Measurements from ENCODE around the gene AMBP. TPM values are rescaled to one million over a fixed set of nuclear protein-coding genes. Genes with fewer than 3 reads are reported as not detected.

Gene AMBP
- total and polyA plus RNA-seq, 2 of the 13 experiments (the other 11 are each of a cell fraction or from before 2014, with no cell fraction given): 1,510 to 2,580 TPM

DNA sequence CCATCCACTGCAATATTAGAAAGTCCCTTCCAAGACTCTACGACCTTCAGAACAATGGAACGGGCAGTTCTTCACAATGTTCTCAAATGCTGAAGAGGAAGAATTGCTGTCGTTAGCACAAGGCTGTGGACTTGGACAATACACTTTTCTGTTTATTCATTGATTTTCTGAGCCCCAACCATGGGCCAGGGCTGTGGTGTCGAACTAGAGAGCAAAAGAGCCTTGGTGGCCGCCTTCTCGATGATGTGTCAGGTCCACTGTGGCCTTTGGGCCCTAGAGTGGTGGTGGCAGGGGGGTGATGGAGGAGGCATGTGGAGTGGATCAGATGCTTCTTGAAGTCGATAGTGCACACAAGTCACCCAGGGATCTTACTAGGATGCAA lies 39.5 kb upstream of the AMBP start (continued):
- TF ChIP-seq ZNF24 (IDR thresholded peaks at IDR 0.05) (no peak), ZMYM2 (CRISPR knock-in tag; IDR thresholded peaks at IDR 0.05) (no peak), TMF1 (CRISPR knock-in tag; IDR thresholded peaks at IDR 0.05; ENCODE audit: low read depth) (no peak), HDAC1 (CRISPR knock-in tag; IDR thresholded peaks at IDR 0.05) (no peak), FOXM1 (CRISPR knock-in tag; IDR thresholded peaks at IDR 0.05) (no peak), ZNF264 (CRISPR knock-in tag; IDR thresholded peaks at IDR 0.05) (no peak; the same call in 1 of the 2 replicates), ZFX (CRISPR knock-in tag; IDR thresholded peaks at IDR 0.05; ENCODE audit: low read depth) (peak; percentile 62), TOE1 (CRISPR knock-in tag; IDR thresholded peaks at IDR 0.05) (no peak), NR2F6 (IDR thresholded peaks at IDR 0.05) (no peak), NR2F6 (CRISPR knock-in tag; IDR thresholded peaks at IDR 0.05) (no peak), ZNF335 (CRISPR knock-in tag; IDR thresholded peaks at IDR 0.05) (no peak), ZNF44 (CRISPR knock-in tag; IDR thresholded peaks at IDR 0.05) (no peak), SETDB1 (CRISPR knock-in tag; IDR thresholded peaks at IDR 0.05; ENCODE audit: borderline replicate concordance) (no peak), NR2F2 (IDR thresholded peaks at IDR 0.05; ENCODE audit: borderline replicate concordance, low read depth) (no peak), ISX (CRISPR knock-in tag; conservative IDR thresholded peaks at IDR 0.05) (no peak), TAF1 (CRISPR knock-in tag; IDR thresholded peaks at IDR 0.05) (no peak), TP53 (CRISPR knock-in tag; conservative IDR thresholded peaks at IDR 0.05) (no peak), IKZF4 (CRISPR knock-in tag; IDR thresholded peaks at IDR 0.05; ENCODE audit: borderline replicate concordance, low read depth, not compliant biosample characterization) (no peak), GATA4 (IDR thresholded peaks at IDR 0.05; ENCODE audit: borderline replicate concordance, low read depth) (no peak), ZSCAN22 (CRISPR knock-in tag; IDR thresholded peaks at IDR 0.05) (peak; percentile 92)
- TF ChIP-seq, protein P1, sequence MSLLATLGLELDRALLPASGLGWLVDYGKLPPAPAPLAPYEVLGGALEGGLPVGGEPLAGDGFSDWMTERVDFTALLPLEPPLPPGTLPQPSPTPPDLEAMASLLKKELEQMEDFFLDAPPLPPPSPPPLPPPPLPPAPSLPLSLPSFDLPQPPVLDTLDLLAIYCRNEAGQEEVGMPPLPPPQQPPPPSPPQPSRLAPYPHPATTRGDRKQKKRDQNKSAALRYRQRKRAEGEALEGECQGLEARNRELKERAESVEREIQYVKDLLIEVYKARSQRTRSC (CRISPR knock-in tag; IDR thresholded peaks at IDR 0.05; ENCODE audit: low read depth): no peak
- TF ChIP-seq, protein P2, sequence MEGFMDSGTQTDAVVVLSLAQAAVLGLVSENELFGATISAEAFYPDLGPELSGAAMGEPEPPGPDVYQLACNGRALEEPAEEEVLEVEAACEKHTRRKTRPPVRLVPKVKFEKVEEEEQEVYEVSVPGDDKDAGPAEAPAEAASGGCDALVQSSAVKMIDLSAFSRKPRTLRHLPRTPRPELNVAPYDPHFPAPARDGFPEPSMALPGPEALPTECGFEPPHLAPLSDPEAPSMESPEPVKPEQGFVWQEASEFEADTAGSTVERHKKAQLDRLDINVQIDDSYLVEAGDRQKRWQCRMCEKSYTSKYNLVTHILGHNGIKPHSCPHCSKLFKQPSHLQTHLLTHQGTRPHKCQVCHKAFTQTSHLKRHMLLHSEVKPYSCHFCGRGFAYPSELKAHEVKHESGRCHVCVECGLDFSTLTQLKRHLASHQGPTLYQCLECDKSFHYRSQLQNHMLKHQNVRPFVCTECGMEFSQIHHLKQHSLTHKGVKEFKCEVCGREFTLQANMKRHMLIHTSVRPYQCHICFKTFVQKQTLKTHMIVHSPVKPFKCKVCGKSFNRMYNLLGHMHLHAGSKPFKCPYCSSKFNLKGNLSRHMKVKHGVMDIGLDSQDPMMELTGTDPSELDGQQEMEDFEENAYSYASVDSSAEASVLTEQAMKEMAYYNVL (CRISPR knock-in tag; IDR thresholded peaks at IDR 0.05; ENCODE audit: borderline replicate concordance): no peak
- TF ChIP-seq, protein P3, sequence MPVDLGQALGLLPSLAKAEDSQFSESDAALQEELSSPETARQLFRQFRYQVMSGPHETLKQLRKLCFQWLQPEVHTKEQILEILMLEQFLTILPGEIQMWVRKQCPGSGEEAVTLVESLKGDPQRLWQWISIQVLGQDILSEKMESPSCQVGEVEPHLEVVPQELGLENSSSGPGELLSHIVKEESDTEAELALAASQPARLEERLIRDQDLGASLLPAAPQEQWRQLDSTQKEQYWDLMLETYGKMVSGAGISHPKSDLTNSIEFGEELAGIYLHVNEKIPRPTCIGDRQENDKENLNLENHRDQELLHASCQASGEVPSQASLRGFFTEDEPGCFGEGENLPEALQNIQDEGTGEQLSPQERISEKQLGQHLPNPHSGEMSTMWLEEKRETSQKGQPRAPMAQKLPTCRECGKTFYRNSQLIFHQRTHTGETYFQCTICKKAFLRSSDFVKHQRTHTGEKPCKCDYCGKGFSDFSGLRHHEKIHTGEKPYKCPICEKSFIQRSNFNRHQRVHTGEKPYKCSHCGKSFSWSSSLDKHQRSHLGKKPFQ (CRISPR knock-in tag; IDR thresholded peaks at IDR 0.05; ENCODE audit: insufficient replicate concordance): no peak
- TF ChIP-seq, protein P4, sequence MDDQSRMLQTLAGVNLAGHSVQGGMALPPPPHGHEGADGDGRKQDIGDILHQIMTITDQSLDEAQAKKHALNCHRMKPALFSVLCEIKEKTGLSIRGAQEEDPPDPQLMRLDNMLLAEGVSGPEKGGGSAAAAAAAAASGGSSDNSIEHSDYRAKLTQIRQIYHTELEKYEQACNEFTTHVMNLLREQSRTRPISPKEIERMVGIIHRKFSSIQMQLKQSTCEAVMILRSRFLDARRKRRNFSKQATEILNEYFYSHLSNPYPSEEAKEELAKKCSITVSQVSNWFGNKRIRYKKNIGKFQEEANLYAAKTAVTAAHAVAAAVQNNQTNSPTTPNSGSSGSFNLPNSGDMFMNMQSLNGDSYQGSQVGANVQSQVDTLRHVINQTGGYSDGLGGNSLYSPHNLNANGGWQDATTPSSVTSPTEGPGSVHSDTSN (CRISPR knock-in tag; IDR thresholded peaks at IDR 0.05; ENCODE audit: borderline replicate concordance): no peak
- TF ChIP-seq, protein P5, sequence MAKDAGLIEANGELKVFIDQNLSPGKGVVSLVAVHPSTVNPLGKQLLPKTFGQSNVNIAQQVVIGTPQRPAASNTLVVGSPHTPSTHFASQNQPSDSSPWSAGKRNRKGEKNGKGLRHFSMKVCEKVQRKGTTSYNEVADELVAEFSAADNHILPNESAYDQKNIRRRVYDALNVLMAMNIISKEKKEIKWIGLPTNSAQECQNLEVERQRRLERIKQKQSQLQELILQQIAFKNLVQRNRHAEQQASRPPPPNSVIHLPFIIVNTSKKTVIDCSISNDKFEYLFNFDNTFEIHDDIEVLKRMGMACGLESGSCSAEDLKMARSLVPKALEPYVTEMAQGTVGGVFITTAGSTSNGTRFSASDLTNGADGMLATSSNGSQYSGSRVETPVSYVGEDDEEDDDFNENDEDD (CRISPR knock-in tag; IDR thresholded peaks at IDR 0.05; ENCODE audit: borderline replicate concordance): no peak
- TF ChIP-seq, protein P6, sequence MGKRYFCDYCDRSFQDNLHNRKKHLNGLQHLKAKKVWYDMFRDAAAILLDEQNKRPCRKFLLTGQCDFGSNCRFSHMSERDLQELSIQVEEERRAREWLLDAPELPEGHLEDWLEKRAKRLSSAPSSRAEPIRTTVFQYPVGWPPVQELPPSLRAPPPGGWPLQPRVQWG (CRISPR knock-in tag; IDR thresholded peaks at IDR 0.05; ENCODE audit: borderline replicate concordance, low read depth): no peak
